Vagina (tissue), 2 donors: ENCODE results near the gene PHC2. TPM values are rescaled to one million over a fixed set of nuclear protein-coding genes. Genes with fewer than 3 reads are reported as not detected.
A peak's percentile ranks its signal among the peaks of the same experiment; 100 is the strongest.

Experiments
- DNase-seq, 2 donors: peaks; one replicate each; pipeline ENCODE4 v3.0.0-alpha.2; 2017; ENCODE audit errors: extremely low spot score in 2 of 2
- H3K27ac ChIP-seq: fragments of 200-600 bp; sonication (generic); one replicate; pipeline ENCODE4 v1.5.1; 2019
- H3K27me3 ChIP-seq: fragments of 200-600 bp; sonication (generic); one replicate; pipeline ENCODE4 v1.5.1; 2019
- H3K36me3 ChIP-seq, 2 donors: fragments of 200-600 bp; sonication (generic); one replicate each; pipeline ENCODE4 v1.5.1; 2017 to 2019
- H3K4me1 ChIP-seq: fragments of 200-600 bp; sonication (generic); one replicate; pipeline ENCODE4 v1.5.1; 2019
- H3K4me3 ChIP-seq, 2 donors: fragments of 200-600 bp; sonication (generic); 1 replicate in 1 of 2; 2 replicates in 1 of 2; pipeline ENCODE4 v1.5.1; 2016 to 2019
- H3K9me3 ChIP-seq: fragments of 200-600 bp; sonication (generic); one replicate; pipeline ENCODE4 v1.5.1; 2019
- CTCF ChIP-seq, 3 experiments: fragments of 450-650 bp in 2 of 3; fragments of 200-600 bp in 1 of 3; sonication (generic) in 1 of 3; IDR thresholded peaks; one replicate each; pipeline ENCODE4 v1.5.1; 2017 to 2019; ENCODE audit warnings: antibody characterized with exemption in 3 of 3, mild to moderate bottlenecking in 2 of 3, moderate library complexity in 2 of 3
- POLR2A ChIP-seq, 2 donors: fragments of 450-650 bp; IDR thresholded peaks; one replicate each; pipeline ENCODE4 v1.6.1; 2017; ENCODE audit warnings: antibody characterized with exemption in 2 of 2, mild to moderate bottlenecking in 2 of 2, moderate library complexity in 2 of 2
- POLR2AphosphoS5 ChIP-seq, 2 donors: sonication (generic); formaldehyde crosslinking; IDR thresholded peaks; one replicate each; pipeline ENCODE4 v1.9.0; 2017; ENCODE audit warnings: antibody characterized with exemption in 2 of 2, mild to moderate bottlenecking in 2 of 2, low read depth in 1 of 2; ENCODE audit not compliant: insufficient read depth in 1 of 2
- intact Hi-C: fragments of 100-400 bp; cut with DNase I; formaldehyde crosslinking; loops from one replicate; pipeline ENCODE4 v1.15.1; 2023
- total RNA-seq: library from RNA; depleted of rRNA; stranded (reverse); fragments of >200 nt; gene quantifications from one replicate; pipeline ENCODE4 v1.2.3, GENCODE V29; 2016

PHC2 gene
- total RNA-seq, 1 donor from 2014 or later: 97.2 TPM

DNA sequence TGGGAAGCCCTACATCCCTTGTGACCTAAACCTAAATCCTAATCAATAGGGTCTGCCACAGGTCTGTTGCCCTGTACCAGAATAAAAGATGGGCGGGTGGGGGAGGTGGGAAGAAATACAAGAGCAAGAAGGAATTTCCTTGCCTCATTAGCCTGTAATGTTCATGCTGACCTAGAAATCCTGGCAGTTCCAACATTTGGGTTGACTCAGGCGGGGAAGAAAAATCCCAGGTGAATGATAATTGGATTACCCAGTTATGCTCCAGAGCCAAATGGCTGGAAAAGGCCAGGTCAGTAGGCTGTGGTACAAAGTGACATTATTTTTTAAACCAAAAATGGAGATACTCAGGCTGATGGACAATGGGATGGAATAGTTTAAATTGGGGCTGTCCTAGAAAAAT, 82.7 kb downstream of the PHC2 start:
- H3K4me3 ChIP-seq: peak overlapping the region; percentile 87 to 99
- TF ChIP-seq POLR2A (IDR thresholded peaks at IDR 0.05): no peak
- DNase-seq: no peak
- peaks cover 63% of the 10 kb centered on the region for H3K4me1 ChIP-seq
- no peaks in the 10 kb centered on the region for H3K36me3 ChIP-seq
- H3K27ac ChIP-seq: peak overlapping the region; percentile 96
- H3K9me3 ChIP-seq: no peaks in the 10 kb centered on the region
- intact Hi-C loops: no loop called here
- H3K27me3 ChIP-seq: no peaks in the 10 kb centered on the region

- DNase-seq: no peak
- H3K36me3 ChIP-seq: no peaks in the 10 kb centered on the region
- no peaks in the 10 kb centered on the region for H3K27me3 ChIP-seq
- no peaks in the 10 kb centered on the region for H3K9me3 ChIP-seq
- H3K4me1 ChIP-seq: peaks cover 69% of the 10 kb centered on the region
- peak overlapping the region; percentile 87 to 99 for H3K4me3 ChIP-seq
- intact Hi-C loops: no loop called here
- H3K27ac ChIP-seq: peak overlapping the region; percentile 96
- no peak for TF ChIP-seq CTCF (IDR thresholded peaks at IDR 0.05)
- TF ChIP-seq POLR2A (IDR thresholded peaks at IDR 0.05): no peak
- no peak for TF ChIP-seq POLR2AphosphoS5 (IDR thresholded peaks at IDR 0.05; ENCODE audit: insufficient read depth in 1 of 2, low read depth in 1 of 2)
Measured at GRCh38 chr1:33347650-33347992, 83.3 kb downstream of the PHC2 start.

DNA sequence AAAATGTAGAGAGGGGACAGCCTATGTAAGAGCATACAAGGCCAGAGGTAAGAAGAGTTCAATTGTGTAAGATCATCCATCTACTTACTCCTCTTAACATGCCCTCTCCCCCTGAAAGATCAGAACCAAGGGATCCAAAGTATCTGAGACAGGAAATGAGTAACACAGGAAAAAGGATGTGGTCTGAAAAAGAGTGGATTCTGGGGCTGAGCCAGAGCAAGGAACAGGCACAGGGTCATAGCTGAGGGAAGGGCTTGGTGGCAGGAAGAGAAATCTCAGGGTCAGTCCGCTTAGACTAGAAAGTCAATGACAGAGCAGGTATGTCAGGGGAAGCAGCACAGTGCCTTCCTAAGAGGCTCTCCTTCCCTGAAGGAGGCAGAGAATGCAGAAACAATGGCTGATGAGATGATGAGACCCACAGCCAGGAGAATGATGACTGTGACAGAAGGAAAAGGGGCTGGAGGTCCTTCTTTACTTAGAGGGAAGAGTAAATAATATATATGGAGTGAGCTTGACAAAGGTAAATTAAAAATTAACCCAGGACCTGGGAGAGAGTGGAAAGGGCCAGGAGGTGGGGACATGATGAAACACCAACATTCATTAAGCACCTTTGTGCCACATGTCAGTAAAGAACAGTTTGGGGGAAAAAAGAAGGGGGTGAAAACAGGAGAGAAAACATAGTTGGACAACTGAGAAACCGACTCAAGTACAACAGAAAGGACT, 83.8 kb downstream of the PHC2 start:
- intact Hi-C loops: no loop called here
- Histone ChIP-seq H3K36me3 (no peaks in the 10 kb centered on the region), H3K9me3 (no peaks in the 10 kb centered on the region), H3K4me3 (peak overlapping the region; percentile 87 to 99), H3K27ac (peak overlapping the region; percentile 96), H3K27me3 (no peaks in the 10 kb centered on the region), H3K4me1 (peaks cover 74% of the 10 kb centered on the region)
- DNase-seq: no peak
- TF ChIP-seq POLR2A (IDR thresholded peaks at IDR 0.05) (peak in 1 of 2 donors; percentile 52), CTCF (IDR thresholded peaks at IDR 0.05) (no peak)

GRCh38 chr1:33346533-33346926, 84.4 kb downstream of the PHC2 start:
- no peak for TF ChIP-seq POLR2A (IDR thresholded peaks at IDR 0.05)
- TF ChIP-seq POLR2AphosphoS5 (IDR thresholded peaks at IDR 0.05; ENCODE audit: insufficient read depth in 1 of 2, low read depth in 1 of 2): no peak
- no peak for TF ChIP-seq CTCF (IDR thresholded peaks at IDR 0.05)
- H3K4me1 ChIP-seq: peaks cover 79% of the 10 kb centered on the region
- H3K4me3 ChIP-seq: peak overlapping the region; percentile 87 to 99
- peak overlapping the region; percentile 96 for H3K27ac ChIP-seq
- intact Hi-C loops: no loop called here
- no peaks in the 10 kb centered on the region for H3K9me3 ChIP-seq
- no peaks in the 10 kb centered on the region for H3K36me3 ChIP-seq
- H3K27me3 ChIP-seq: no peaks in the 10 kb centered on the region
- no peak for DNase-seq

GRCh38 chr1:33344896-33345560, 85.9 kb downstream of the PHC2 start:
- no peak overlapping the region for H3K4me3 ChIP-seq
- H3K9me3 ChIP-seq: no peaks in the 10 kb centered on the region
- H3K4me1 ChIP-seq: peaks cover 87% of the 10 kb centered on the region
- H3K27me3 ChIP-seq: no peaks in the 10 kb centered on the region
- intact Hi-C loops: no loop called here
- no peaks in the 10 kb centered on the region for H3K36me3 ChIP-seq
- TF ChIP-seq CTCF (IDR thresholded peaks at IDR 0.05) (no peak), POLR2A (IDR thresholded peaks at IDR 0.05) (no peak), POLR2AphosphoS5 (IDR thresholded peaks at IDR 0.05; ENCODE audit: insufficient read depth in 1 of 2, low read depth in 1 of 2) (no peak)
- DNase-seq: no peak
- H3K27ac ChIP-seq: peak overlapping the region; percentile 96
